HepG2 (cell line): ENCODE results near the gene PRRT1. TPM values are rescaled to one million over a fixed set of nuclear protein-coding genes. Genes with fewer than 3 reads are reported as not detected.

ENCODE experiments used
- ADNP ChIP-seq: sonication (generic); formaldehyde crosslinking; IDR thresholded peaks from 2 replicates; pipeline ENCODE4 v1.4.0; 2020; ENCODE audit warnings: missing genetic modification reagents
- AHR ChIP-seq: IDR thresholded peaks from 2 replicates; pipeline ENCODE4 v1.6.1; 2018; ENCODE audit warnings: missing genetic modification reagents, missing compliant biosample characterization
- ARID3A ChIP-seq: IDR thresholded peaks from 2 replicates; pipeline ENCODE4 v1.6.1; 2012; ENCODE audit warnings: low read depth, low read length, improper control_type of control experiment
- EHMT2 ChIP-seq: fragments of 200-600 bp; sonication (generic); IDR thresholded peaks from 2 replicates; pipeline ENCODE4 v1.7.0; 2017; ENCODE audit warnings: antibody characterized with exemption, low read depth, low read length, borderline replicate concordance
- ESRRA ChIP-seq: sonication (generic); formaldehyde crosslinking; IDR thresholded peaks from 2 replicates; pipeline ENCODE4 v1.5.1; 2020; ENCODE audit warnings: mild to moderate bottlenecking, low read depth, missing genetic modification reagents
- GZF1 ChIP-seq: sonication (generic); formaldehyde crosslinking; IDR thresholded peaks from 2 replicates; pipeline ENCODE4 v1.5.1; 2020; ENCODE audit warnings: mild to moderate bottlenecking, missing genetic modification reagents
- IKZF1 ChIP-seq: fragments of 450-650 bp; IDR thresholded peaks from 2 replicates; pipeline ENCODE4 v1.7.1; 2016
- KDM2A ChIP-seq: sonication (generic); formaldehyde crosslinking; IDR thresholded peaks from 2 replicates; pipeline ENCODE4 v1.4.0; 2020; ENCODE audit warnings: low read depth, missing genetic modification reagents, borderline replicate concordance
- RORA ChIP-seq: sonication (generic); formaldehyde crosslinking; IDR thresholded peaks from 2 replicates; pipeline ENCODE4 v1.5.0; 2020; ENCODE audit warnings: mild to moderate bottlenecking, missing genetic modification reagents, moderate library complexity
- SMYD3 ChIP-seq: sonication (generic); formaldehyde crosslinking; IDR thresholded peaks from 2 replicates; pipeline ENCODE4 v1.8.1; 2023; ENCODE audit warnings: mild to moderate bottlenecking, missing genetic modification reagents
- THAP9 ChIP-seq: sonication (generic); formaldehyde crosslinking; IDR thresholded peaks from 2 replicates; pipeline ENCODE4; 2020; ENCODE audit warnings: missing genetic modification reagents, mild to moderate bottlenecking, borderline replicate concordance
- XRCC5 ChIP-seq: fragments of 200-400 bp; formaldehyde crosslinking; optimal IDR thresholded peaks from 2 replicates; pipeline ENCODE3; 2017; ENCODE audit warnings: mild to moderate bottlenecking, low read length
- ZHX2 ChIP-seq, 2 experiments: sonication (generic) in 1 of 2; formaldehyde crosslinking in 1 of 2; IDR thresholded peaks; 2 replicates each; pipeline versions ENCODE4 v1.6.1 to v1.9.0; 2014 to 2022; ENCODE audit warnings: antibody characterized with exemption in 1 of 2, borderline replicate concordance in 1 of 2, inconsistent platforms in 1 of 2, low read depth in 1 of 2, missing genetic modification reagents in 1 of 2
- ZMYM2 ChIP-seq: sonication (generic); formaldehyde crosslinking; IDR thresholded peaks from 2 replicates; pipeline ENCODE4 v1.8.0; 2022; ENCODE audit warnings: mild to moderate bottlenecking, missing genetic modification reagents
- ZNF160 ChIP-seq: sonication (generic); formaldehyde crosslinking; IDR thresholded peaks from 2 replicates; pipeline ENCODE4 v1.8.0; 2022; ENCODE audit warnings: mild to moderate bottlenecking, inconsistent platforms, missing genetic modification reagents
- ZNF598 ChIP-seq: sonication (generic); formaldehyde crosslinking; IDR thresholded peaks from 2 replicates; pipeline ENCODE4 v1.5.1; 2020; ENCODE audit warnings: mild to moderate bottlenecking, missing genetic modification reagents, borderline replicate concordance
- ZNF766 ChIP-seq: sonication (generic); formaldehyde crosslinking; IDR thresholded peaks from 2 replicates; pipeline ENCODE4 v1.5.0; 2020; ENCODE audit warnings: missing genetic modification reagents, borderline replicate concordance
- ZNF790 ChIP-seq: sonication (generic); formaldehyde crosslinking; IDR thresholded peaks from 2 replicates; pipeline ENCODE4 v1.8.0; 2022; ENCODE audit warnings: missing genetic modification reagents, mild to moderate bottlenecking, borderline replicate concordance
- polyA plus RNA-seq, 8 experiments: library from polyadenylated mRNA; depleted of rRNA in 3 of 8; stranded (reverse) in 7 of 8; unstranded in 1 of 8; fragments of >200 nt; fragmentation: Illumina TruSeq in 4 of 8; extraction: Trizol in 4 of 8; gene quantifications; 2 replicates each; pipeline versions ENCODE4 v1.2.1 to v1.2.3, GENCODE V29; 2011 to 2016; ENCODE audit warnings: low read depth in 4 of 8, missing spikeins in 1 of 8, mixed read lengths in 1 of 8; ENCODE audit not compliant: insufficient read depth in 1 of 8
- total RNA-seq, 5 experiments: library from RNA; depleted of rRNA; stranded (reverse); fragments of >200 nt; fragmentation: Illumina TruSeq; extraction: Trizol; gene quantifications; 2 replicates each; pipeline ENCODE4 v1.2.3, GENCODE V29; 2016; ENCODE audit warnings: low read depth in 1 of 5

PRRT1 gene
- total and polyA plus RNA-seq, 2 of the 13 experiments (the other 11 are each of a cell fraction or from before 2014, with no cell fraction given): 0.64 to 1.4 TPM

GRCh38 chr6:32195902-32196681 lies 44.4 kb upstream of the PRRT1 start (continued):
- peak; percentile 84 for TF ChIP-seq ZHX2 (IDR thresholded peaks at IDR 0.05; ENCODE audit: low read depth)
- 0 out of 2 replicates have a peak, but pooled peaks have one; percentile 64 for TF ChIP-seq ZHX2 (CRISPR knock-in tag; IDR thresholded peaks at IDR 0.05; ENCODE audit: borderline replicate concordance)
- TF ChIP-seq IKZF1: no peak
- TF ChIP-seq THAP9 (CRISPR knock-in tag): peak; percentile 70
- TF ChIP-seq ZNF598 (CRISPR knock-in tag): peak; percentile 92
- no peak for TF ChIP-seq XRCC5
- TF ChIP-seq KDM2A (CRISPR knock-in tag): peak; percentile 93
- TF ChIP-seq ESRRA: peak; percentile 70; the same call in 1 of the 2 replicates
- TF ChIP-seq ZNF790 (CRISPR knock-in tag): 0 out of 2 replicates have a peak, but pooled peaks have one; percentile 66
- TF ChIP-seq GZF1: peak; percentile 87
- no peak for TF ChIP-seq ADNP (CRISPR knock-in tag)
- peak; percentile 72; the same call in 1 of the 2 replicates for TF ChIP-seq ZNF766 (CRISPR knock-in tag)
- no peak for TF ChIP-seq ZMYM2 (CRISPR knock-in tag)
- peak; percentile 54; the same call in 1 of the 2 replicates for TF ChIP-seq AHR (CRISPR knock-in tag)
- TF ChIP-seq ARID3A: no peak
- TF ChIP-seq SMYD3 (CRISPR knock-in tag): no peak
- no peak for TF ChIP-seq EHMT2
- 0 out of 2 replicates have a peak, but pooled peaks have one; percentile 31 for TF ChIP-seq ZNF160 (CRISPR knock-in tag)
- no peak for TF ChIP-seq RORA
